Adrenal gland (tissue), 12 donors: ENCODE results near the gene METAP1. TPM values are rescaled to one million over a fixed set of nuclear protein-coding genes. Genes with fewer than 3 reads are reported as not detected.
"Not testable (repeated sequence)": the region's sequence is repeated elsewhere in the genome, so short reads cannot be mapped to it uniquely, and the experiment has no call there.

ENCODE experiments used
- DNase-seq, 7 donors: peaks; one replicate each; pipeline ENCODE4 v3.0.0-alpha.2; 2019 to 2020
- H3K27ac ChIP-seq, 5 donors: fragments of 200-600 bp; sonication (generic) in 4 of 5; 1 replicate in 3 of 5; 2 replicates in 2 of 5; pipeline versions ENCODE4 v1.5.1 to v1.8.0; 2016 to 2020; ENCODE audit warnings: mild to moderate bottlenecking in 1 of 5
- H3K27me3 ChIP-seq: fragments of 200-600 bp; 2 replicates; pipeline ENCODE4 v1.8.0; 2021
- H3K36me3 ChIP-seq, 2 donors: fragments of 200-600 bp; replicated peaks in 1 of 2; 1 replicate in 1 of 2; 2 replicates in 1 of 2; pipeline versions ENCODE4 v1.5.1 to v1.8.0; 2018 to 2022
- H3K4me1 ChIP-seq, 2 donors: fragments of 200-600 bp; replicated peaks in 1 of 2; 1 replicate in 1 of 2; 2 replicates in 1 of 2; pipeline versions ENCODE4 v1.5.1 to v1.8.0; 2018 to 2021
- H3K4me3 ChIP-seq, 4 donors: fragments of 200-600 bp; sonication (generic) in 3 of 4; one replicate each; pipeline ENCODE4 v1.5.1; 2016 to 2018
- H3K9me3 ChIP-seq, 3 donors: fragments of 200-600 bp; sonication (generic) in 1 of 3; replicated peaks in 1 of 3; 1 replicate in 2 of 3; 2 replicates in 1 of 3; pipeline versions ENCODE4 v1.5.1 to v1.8.0; 2016 to 2021
- CTCF ChIP-seq, 6 experiments: fragments of 450-650 bp in 4 of 6; fragments of 200-600 bp in 2 of 6; sonication (generic) in 1 of 6; IDR thresholded peaks; 1 replicate in 5 of 6; 2 replicates in 1 of 6; pipeline versions ENCODE4 v1.5.1 to v1.8.0; 2016 to 2021; ENCODE audit warnings: antibody characterized with exemption in 6 of 6, mild to moderate bottlenecking in 2 of 6, moderate library complexity in 1 of 6
- POLR2A ChIP-seq, 2 donors: fragments of 450-650 bp; IDR thresholded peaks; one replicate each; pipeline ENCODE4 v1.6.1; 2017; ENCODE audit warnings: antibody characterized with exemption in 2 of 2, mild to moderate bottlenecking in 2 of 2, moderate library complexity in 1 of 2
- WGBS, 4 donors: extraction: QIAGEN DNeasy Blood & Tissue Kit in 2 of 4; methylation state at CpG; one replicate each; pipeline versions ENCODE4 v1.1.5 to v1.1.7; 2013 to 2017; 5-methylcytosine and 5-hydroxymethylcytosine counted together
- intact Hi-C, 2 donors: fragments of 100-400 bp; cut with DNase I; formaldehyde crosslinking; loops; one replicate each; pipeline versions ENCODE4 v1.14.1 to v1.15.0; 2022 to 2023
- polyA plus RNA-seq, 3 donors: library from polyadenylated mRNA; stranded (reverse); fragments of 200-250 nt in 2 of 3; fragments of 350-450 nt in 1 of 3; fragmentation: Illumina TruSeq in 1 of 3; extraction: RNeasy Lipid Tissue Mini Kit (QIAGEN cat#74804) in 1 of 3; gene quantifications; one replicate each; pipeline ENCODE4 v1.2.3, GENCODE V29; 2013 to 2014
- total RNA-seq, 9 donors: library from RNA; depleted of rRNA in 4 of 9; stranded (reverse); fragments of >200 nt in 4 of 9; fragments of 120-200 nt in 1 of 9; fragmentation: NEBNext Ultra II Directional in 1 of 9; extraction: Animal tissue kit (Norgen Biotek cat#: 25700) in 1 of 9; gene quantifications; one replicate each; pipeline versions ENCODE4 v1.1.0 to v1.2.4, GENCODE V29; 2013 to 2023
- donor health status: healthy with polysubstance abuse.
- donor health status: Bipolar disorder and iron deficiency.
- donor health status: DM: yes; HTN: yes; CAD: no.
- donor health status: DM: no; HTN: no; CAD: no.
- donor health status: DM: no; HTN: no; CAD: no.
- donor health status: DM: yes; HTN: yes; CAD: no.

METAP1 gene
- total and polyA plus RNA-seq, 12 donors = 12.1 to 35.3 (median 17.3) TPM

GRCh38 chr4:99091216-99091575 is 95.7 kb downstream of the METAP1 start:
- no peak for DNase-seq
- Histone ChIP-seq H3K4me3 (no peak overlapping the region), H3K27me3 (no peaks in the 10 kb centered on the region), H3K27ac (no peak overlapping the region), H3K36me3 (no peaks in the 10 kb centered on the region), H3K4me1 (peaks cover 0 to 18% of the 10 kb centered on the region in 2 donors), H3K9me3 (no peaks in the 10 kb centered on the region)
- intact Hi-C loops = no loop called here
- WGBS, 4 donors = 51 to 76% (median 58%) methylated on average over 2 of the region's 2 CpGs
- TF ChIP-seq POLR2A (IDR thresholded peaks at IDR 0.05) (no peak), CTCF (IDR thresholded peaks at IDR 0.05) (no peak)

DNA sequence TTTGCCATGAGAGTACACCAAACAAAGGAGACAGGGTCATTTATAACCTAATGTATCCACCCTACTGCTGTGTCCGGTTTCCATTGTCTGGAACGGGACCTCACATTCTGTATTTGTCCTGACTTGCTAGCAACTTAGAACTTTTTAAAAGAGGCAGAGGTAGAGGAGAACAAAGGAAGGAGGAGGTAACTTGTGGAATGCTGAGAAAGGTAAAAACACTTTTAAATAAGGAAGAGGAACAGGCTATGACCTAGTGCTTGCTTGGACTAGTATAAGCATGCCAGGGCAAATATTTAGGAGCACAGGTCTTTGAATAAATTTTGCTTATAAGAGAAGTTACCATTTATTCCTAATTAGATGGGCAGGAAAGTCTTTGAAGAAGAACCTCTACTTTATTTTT is 96.3 kb downstream of the METAP1 start:
- H3K9me3 ChIP-seq, H3K36me3 ChIP-seq, H3K27me3 ChIP-seq, intact Hi-C loops, DNase-seq, H3K27ac ChIP-seq, H3K4me3 ChIP-seq: not testable (repeated sequence)
- WGBS, 4 donors = 75 to 86% (median 82%) methylated on average over 2 of the region's 2 CpGs
- peaks cover 0 to 12% of the 10 kb centered on the region in 2 donors for H3K4me1 ChIP-seq

DNA sequence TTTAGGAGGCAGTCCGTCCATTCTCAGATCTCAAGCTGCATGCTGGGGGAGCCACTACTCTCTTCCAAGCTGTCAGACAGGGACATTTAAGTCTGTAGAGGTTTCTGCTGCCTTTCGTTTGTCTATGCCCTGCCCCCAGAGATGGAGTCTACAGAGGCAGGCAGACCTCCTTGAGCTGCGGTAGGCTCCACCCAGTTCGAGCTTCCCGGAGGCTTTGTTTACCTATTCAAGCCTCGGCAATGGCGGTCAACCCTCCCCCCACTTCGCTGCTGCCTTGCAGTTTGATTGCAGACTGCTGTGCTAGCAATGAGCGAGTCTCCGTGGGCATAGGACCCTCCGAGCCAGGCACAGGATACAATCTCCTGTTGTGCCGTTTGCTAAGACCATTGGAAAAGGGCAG is 103.8 kb downstream of the METAP1 start:
- no peaks in the 10 kb centered on the region for H3K9me3 ChIP-seq
- no peak for DNase-seq
- no peak overlapping the region for H3K27ac ChIP-seq
- H3K4me3 ChIP-seq = no peak overlapping the region
- no peaks in the 10 kb centered on the region for H3K27me3 ChIP-seq
- H3K36me3 ChIP-seq = no peaks in the 10 kb centered on the region
- TF ChIP-seq POLR2A (IDR thresholded peaks at IDR 0.05) (no peak), CTCF (IDR thresholded peaks at IDR 0.05) (no peak)
- no peaks in the 10 kb centered on the region for H3K4me1 ChIP-seq
- WGBS, 4 donors = 88 to 94% (median 91%) methylated on average over 9 to 12 of the region's 12 CpGs
- intact Hi-C loops = no loop called here

DNA sequence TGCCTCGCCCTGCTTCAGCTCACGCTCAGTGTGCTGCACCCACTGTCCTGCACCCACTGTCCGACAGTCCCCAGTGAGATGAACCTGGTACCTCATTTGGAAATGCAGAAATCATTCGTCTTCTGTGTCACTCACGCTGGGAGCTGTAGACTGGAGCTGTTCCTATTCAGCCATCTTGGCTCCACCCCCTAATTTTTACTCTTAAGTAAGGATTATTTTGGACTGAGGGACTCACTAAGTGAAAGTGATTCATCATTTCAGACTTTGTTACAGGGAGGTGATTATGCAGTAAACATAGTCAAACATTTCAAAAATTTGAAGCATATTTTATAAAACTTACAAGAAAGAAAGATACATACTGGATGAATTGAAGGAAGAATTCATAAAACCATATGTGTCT is 104.3 kb downstream of the METAP1 start:
- H3K36me3 ChIP-seq, DNase-seq, H3K4me3 ChIP-seq, H3K27ac ChIP-seq, H3K27me3 ChIP-seq, H3K4me1 ChIP-seq, H3K9me3 ChIP-seq, intact Hi-C loops: not testable (repeated sequence)
- 77 to 89% (median 83%) methylated on average over 5 of the region's 5 CpGs for WGBS, 4 donors

- Histone ChIP-seq H3K4me1 (no peaks in the 10 kb centered on the region), H3K27me3 (no peaks in the 10 kb centered on the region), H3K36me3 (no peaks in the 10 kb centered on the region), H3K4me3 (no peak overlapping the region), H3K27ac (no peak overlapping the region), H3K9me3 (no peaks in the 10 kb centered on the region)
- no peak for TF ChIP-seq POLR2A (IDR thresholded peaks at IDR 0.05)
- no peak for TF ChIP-seq CTCF (IDR thresholded peaks at IDR 0.05)
- intact Hi-C loops = no loop called here
- 83 to 97% (median 91%) methylated on average over 1 of the region's 1 CpG for WGBS, 4 donors
- DNase-seq = no peak
Observed at GRCh38 chr4:99100876-99101275, 105.4 kb downstream of the METAP1 start.
